GM15510 (cell line): Measurements from ENCODE around the gene MORC1.

Experiments used
- POLR2A ChIP-seq: IDR thresholded peaks from 3 replicates; pipeline ENCODE4 v1.6.1; 2011; ENCODE audit warnings: borderline replicate concordance; ENCODE audit not compliant: insufficient read length; ENCODE audit errors: extremely low read depth

The MORC1 gene

DNA sequence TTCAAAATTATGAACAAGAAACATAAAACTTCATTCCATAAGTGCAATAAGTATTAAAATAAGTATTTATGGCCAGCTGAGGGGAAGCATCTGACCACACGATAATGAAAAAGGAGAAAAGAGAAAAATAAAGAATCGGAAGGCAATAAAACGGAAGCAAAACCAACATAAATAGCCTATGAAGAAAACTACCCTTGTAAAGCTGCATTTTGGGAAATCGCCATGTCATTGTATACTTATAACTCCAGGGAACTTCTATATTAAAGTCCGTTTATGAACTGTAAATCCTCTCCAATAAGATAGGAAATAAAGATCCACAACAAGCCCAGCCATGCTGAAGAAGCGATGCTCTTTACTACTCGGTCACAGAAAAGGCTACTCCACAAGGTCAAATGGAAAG, 47.7 kb downstream of the MORC1 start:
- no peak for TF ChIP-seq POLR2A

DNA sequence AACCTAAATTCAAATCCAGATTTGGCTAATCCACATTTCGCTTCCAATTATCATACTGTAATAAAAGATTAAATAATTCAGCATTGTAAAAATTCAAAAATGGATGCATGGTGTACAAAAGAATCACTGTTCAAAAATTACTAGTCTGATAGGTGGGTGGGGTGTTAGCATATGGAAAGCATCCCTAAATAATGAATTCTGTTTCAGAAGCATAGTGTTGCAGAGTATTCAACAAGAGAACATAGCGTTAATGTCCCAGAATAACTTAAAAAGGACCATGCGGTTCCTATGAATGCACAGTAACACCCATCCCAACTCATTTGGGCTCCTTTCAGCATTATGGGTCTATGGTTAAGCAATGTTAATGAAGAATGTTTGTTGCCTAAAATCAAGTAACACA, 51.1 kb downstream of the MORC1 start:
- TF ChIP-seq POLR2A: no peak

DNA sequence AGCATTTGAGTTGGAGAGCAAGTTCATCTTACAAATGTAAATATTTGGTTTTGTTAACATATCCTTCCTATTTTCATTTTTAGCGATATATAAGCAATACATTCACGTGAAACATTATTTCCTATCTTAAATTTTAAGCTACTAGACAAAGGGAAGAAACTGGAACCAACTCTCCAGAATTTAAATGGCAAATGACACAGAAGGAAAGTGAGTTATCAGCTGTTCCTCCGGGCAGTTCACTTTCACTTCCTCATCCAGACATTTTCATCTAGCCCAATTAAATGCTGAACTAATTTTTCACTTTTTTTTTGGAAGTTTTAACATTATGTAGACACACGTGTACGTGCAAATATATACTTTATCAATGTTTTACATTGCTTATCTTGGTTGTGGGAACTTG, 58.7 kb downstream of the MORC1 start:
- TF ChIP-seq POLR2A: no peak

- TF ChIP-seq POLR2A: no peak
Observed at GRCh38 chr3:109057616-109058015, 60.3 kb downstream of the MORC1 start.

- TF ChIP-seq POLR2A: no peak
Observed at GRCh38 chr3:109057056-109057455, 60.9 kb downstream of the MORC1 start.

- TF ChIP-seq POLR2A: no peak
Observed at GRCh38 chr3:109050591-109051167, 67.3 kb downstream of the MORC1 start.

GRCh38 chr3:109047366-109047765, 70.6 kb downstream of the MORC1 start:
- no peak for TF ChIP-seq POLR2A

DNA sequence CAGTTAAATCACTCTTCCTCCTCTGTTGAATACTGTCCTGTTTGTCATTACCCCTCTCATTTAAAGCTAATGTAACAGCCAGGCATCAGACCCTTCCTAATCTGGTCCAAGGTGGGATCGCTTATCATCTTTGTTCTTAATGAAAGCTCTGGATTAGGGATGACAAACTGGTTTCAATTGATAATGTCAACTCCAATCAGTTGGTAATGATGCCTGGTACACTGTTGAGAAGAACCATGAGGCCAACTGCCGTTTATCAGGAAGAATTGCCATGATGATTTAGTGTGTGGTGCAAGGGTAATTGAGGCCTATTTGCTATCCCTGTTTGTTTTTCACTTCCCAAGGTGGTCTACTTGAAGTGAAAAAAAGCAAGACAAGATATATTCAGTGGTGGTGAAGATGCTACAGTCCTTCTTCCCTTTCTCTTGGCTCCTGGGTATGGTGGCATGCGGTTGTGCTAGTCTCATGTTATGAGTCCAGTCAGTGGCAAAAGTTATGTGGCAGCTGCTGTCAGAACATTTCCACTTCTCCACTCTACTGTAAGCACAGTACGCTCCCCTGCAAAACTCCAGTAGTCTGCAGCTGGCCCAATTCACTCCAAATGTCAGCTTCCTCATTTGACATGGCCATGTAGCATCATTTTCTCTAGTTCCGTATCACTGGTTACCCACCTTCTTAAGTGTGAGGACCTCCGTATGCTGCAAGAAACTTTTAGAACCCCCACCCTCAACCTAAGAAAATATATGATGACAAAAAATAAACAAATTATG, 72.5 kb downstream of the MORC1 start:
- no peak for TF ChIP-seq POLR2A

DNA sequence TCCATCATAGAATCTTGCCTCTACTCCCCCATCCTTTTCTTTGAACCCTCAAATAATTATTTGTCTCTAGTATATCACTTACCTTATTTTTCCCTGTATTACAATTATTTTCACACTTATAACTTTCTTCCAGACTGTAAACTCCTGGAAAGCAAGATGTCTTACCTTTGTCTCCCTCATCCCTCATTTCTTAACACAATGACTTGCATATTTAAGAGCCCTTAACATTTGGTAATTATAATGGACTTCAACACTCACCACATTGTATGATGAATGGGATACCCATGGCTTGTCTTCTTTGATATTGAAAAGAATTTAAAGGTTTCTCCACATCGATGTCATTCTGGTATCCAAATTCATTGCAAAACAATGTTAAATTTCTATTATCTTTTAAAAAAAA, 82.9 kb downstream of the MORC1 start:
- no peak for TF ChIP-seq POLR2A

DNA sequence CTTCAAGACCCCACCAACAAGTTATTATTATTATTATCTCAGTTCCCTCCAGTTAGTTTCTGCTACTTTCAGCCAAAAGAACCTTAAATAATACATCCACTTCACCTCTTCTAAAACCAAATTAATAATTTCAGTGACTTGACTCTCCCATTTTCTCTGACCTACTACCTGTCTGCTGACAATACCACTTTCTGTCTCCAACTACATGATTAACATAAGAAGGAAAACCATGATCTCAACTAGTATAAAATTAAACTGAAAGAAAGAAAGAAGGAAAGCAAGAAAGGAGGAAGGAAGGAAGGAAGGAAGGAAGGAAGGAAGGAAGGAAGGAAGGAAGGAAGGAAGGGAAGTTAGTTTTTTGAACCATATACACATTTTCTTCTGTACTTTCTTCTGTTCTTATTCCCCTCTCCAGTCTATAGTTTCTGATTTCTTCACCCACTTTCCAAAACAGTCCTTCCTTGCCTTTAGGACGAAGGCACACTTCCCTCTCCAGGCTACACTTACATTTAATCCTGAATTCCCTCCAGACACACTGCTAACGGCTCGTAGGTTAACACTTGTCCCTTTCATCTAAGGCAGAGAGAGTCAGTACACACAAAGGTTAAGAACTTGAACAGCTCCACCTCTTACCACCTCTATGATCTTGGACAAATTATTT, 84.8 kb downstream of the MORC1 start:
- no peak for TF ChIP-seq POLR2A

DNA sequence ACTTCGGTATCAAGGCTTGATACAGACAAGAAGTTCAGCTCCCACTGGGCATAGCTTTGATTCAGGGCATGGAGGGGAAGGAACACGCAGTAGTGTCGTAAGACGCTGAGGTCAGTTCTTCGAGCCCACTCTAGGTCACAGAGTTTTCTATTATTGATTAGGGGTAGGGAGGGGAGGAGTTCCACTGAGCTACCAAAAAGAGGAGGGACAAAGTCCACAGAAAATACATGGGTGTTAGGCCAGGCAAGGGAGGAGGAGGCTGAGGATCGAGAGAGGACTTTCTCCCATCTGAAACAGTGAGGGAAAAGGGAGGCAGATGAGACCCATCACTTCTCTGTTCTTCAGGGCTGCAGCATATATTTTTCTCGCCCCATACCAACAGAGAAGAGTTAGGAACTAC, 89.2 kb downstream of the MORC1 start:
- no peak for TF ChIP-seq POLR2A

DNA sequence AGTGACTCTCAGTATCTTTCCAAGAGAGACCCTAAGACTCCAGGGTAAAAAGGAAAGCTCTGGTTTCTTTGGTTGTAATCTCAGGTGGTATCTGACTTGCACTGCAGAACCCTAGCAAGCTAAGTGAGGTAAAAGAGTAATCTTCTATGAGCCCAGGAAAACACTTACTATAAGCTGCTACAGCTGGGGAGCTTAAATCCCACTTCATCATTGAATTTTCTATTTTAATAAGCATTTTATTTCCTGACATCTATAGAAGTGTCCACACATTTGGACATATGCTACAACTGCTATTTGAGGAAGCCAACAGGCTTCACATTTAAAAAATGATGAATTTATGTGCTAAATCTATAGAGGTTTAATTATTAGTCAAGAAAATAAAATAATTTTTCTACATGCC, 91.1 kb downstream of the MORC1 start:
- no peak for TF ChIP-seq POLR2A

- TF ChIP-seq POLR2A: no peak
Observed at GRCh38 chr3:109025896-109026295, 92.0 kb downstream of the MORC1 start.

DNA sequence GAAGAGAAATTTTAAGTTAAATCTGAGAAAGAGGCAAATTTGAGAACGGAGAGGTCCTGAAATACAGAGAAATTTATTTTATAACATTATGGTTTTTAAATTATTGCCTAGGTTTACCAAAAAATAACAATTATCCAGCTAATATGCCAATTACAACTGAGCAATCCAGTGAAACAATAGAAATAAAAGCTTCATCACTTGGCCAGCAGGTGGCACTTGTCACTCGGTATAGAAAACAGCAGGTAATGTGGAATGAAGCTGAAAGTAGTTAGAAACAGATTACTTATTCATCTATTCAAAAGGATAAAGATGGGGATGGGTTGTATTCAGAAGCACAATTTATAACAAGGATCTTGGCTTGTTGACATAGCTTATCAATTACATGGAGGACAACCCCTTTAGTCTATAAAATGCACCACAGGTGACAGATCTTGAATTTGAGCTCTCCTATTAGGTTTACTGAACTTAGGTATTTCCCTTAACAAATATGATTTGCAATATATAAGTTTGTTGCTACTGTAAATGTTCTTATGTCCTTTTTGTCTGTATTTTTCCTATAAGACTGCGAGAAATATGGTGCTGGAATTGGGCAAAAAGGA, 94.2 kb downstream of the MORC1 start:
- TF ChIP-seq POLR2A: no peak

DNA sequence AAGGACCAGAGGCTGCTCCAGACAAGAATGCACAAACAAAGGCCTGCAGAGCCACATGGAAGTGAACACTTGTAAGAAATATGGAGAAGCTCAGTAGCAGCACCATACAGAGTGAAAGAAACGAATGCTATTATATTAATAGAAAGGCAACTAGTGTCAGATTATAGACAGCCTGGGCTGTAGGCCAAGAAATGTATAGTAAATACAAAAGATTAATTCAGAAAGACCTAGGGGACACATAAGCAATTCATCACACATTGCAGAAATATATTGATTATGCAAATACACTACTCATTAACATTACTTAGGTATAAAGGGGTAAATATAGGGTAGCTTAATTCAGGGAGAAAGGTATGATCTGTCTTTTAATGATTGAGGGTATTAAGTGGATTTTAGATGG, 94.8 kb downstream of the MORC1 start:
- TF ChIP-seq POLR2A: no peak

- TF ChIP-seq POLR2A: no peak
Observed at GRCh38 chr3:109021556-109021955, 96.4 kb downstream of the MORC1 start.

GRCh38 chr3:109018828-109019227, 99.1 kb downstream of the MORC1 start:
- TF ChIP-seq POLR2A: no peak

GRCh38 chr3:109005443-109005842, 112.5 kb downstream of the MORC1 start:
- no peak for TF ChIP-seq POLR2A
